HG02642 (cell line): ENCODE data around the gene BTBD9.

Source experiments
- ATAC-seq: cut with Tn5 transposase; IDR thresholded peaks from one replicate; pipeline ENCODE4 v1.9.1; 2021; ENCODE audit warnings: mild to moderate bottlenecking; ENCODE audit not compliant: unreplicated experiment, poor library complexity

The BTBD9 gene

GRCh38 chr6:38158762-38159350, 480.9 kb downstream of the BTBD9 start:
- no peak for ATAC-seq

GRCh38 chr6:38157905-38158304, 481.8 kb downstream of the BTBD9 start:
- no peak for ATAC-seq

GRCh38 chr6:38156818-38157565, 482.7 kb downstream of the BTBD9 start:
- ATAC-seq = no peak

DNA sequence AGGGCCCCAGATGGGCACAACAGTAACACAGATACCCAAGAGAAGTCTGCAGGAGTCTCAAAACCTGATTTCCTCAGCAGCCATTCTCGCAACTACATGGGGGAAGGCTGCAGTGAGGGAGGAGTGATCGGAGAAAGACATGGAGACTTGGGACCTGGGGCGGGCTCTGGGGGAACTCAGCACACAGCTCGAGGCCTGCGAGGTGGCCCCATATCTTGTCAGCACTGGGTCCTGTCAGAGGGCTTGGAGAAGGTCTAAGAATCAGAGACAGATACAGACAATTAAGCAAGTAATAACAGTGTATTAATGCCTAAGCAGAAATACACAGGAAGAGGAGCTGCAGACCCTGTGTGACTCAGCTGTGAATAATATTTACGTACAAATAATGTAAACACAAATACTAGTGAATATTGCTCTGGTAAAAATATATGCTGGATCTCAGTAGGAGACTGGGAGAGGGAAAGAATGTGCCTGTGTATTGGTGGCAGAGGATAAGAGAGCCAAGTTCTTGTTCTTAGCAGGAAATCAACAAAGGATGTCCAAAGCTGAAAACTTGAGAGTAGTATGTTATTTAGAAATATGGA, 484.0 kb downstream of the BTBD9 start:
- no peak for ATAC-seq

- ATAC-seq = no peak
These were observed 484.6 kb downstream of the BTBD9 start for GRCh38 chr6:38155144-38155543.

GRCh38 chr6:38154731-38155130, 485.0 kb downstream of the BTBD9 start:
- no peak for ATAC-seq

DNA sequence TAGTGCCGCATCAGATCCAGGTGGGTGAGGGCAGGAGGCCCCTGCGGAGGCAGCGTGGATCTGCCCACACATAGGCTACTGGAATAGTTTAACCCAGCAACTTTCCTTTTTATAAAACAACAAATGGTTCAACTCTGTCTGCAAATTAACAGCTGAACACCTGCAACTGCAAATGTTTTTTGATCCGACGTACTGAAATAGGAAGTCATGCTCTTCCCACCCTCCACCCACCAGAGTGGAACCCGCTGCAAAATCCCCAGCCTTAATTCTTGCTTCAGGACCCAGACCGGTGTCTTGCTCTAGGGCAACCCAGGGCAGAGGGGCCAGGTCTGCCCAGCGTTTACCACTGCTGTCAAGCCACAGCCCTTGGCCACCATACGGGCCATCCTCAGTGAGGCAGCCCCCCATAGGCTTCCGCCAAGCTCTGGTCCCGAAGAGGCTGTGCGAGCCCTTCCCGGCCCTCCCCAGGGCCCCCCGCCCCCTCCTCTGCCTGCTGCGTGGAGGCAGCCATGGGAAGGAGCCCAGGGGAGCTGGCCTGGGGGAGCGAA, 485.9 kb downstream of the BTBD9 start:
- no peak for ATAC-seq

GRCh38 chr6:38153076-38153797, 486.5 kb downstream of the BTBD9 start:
- ATAC-seq = no peak

DNA sequence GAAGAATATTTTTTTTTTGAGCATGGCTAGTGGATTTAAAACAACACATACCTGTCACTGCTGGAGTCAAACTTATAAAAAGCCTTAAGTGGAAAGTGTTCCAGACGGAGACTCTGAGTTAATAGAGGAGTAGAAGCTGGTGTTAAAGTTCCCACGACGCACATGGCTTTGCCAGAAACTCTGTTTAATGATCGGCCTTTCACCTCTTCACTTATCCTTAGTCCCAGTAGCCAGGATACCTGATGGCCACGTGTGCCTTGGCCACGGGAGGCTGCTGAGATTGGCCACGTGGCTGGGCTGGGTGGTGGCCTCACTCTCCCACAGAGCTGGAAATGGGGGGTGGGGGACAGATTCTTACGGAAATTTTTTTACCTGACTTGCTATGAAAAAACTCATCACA, 487.1 kb downstream of the BTBD9 start:
- no peak for ATAC-seq

GRCh38 chr6:38151580-38152500, 487.9 kb downstream of the BTBD9 start:
- no peak for ATAC-seq

DNA sequence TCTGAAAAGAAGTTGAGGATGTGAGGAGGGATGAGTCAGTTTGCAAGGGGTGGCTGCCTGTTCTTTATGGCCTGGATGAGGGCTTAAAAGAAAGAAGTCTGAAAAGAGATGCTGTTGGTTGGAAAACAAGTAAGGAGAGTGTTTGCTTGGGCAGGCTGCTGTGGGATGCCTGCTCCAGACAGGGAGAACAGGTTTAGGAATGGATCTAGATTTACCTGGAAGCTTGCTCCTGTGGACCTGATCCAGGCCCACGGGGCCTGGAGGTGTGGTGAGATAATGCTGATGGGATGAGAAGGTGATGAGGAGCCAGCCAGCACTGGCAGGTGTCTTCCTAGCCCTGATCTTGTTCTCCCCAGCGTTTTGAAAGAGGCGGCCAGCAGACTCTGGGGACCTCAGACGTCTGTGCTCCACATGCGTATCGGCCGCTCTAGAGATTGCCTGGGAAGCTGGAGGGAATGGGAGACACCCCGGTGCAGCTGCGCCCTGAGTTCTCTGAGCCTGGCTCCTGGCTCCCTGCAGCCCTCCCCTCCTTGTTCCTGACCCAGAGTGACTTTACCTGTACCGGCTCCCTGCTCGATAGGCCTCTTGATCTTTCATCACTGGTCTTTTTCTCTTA, 488.9 kb downstream of the BTBD9 start:
- no peak for ATAC-seq

DNA sequence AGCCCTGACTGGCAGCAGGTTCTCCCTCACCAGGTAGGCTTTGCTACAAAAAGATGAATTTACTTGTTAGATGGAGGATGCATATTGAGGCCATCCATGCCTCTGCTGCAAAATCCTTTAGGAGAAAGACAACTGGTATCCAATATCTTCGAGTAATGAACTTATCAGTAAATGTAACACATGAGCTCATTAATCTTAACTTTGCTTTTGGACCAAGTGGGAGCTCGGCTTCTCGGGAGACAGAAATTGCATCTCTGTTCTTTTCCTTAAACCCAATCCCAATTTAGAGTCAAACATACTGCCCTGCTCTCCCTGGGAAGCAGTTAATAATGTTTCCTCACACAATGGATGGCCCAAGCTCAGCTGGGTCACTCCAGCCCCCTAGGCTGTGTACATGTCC, 489.7 kb downstream of the BTBD9 start:
- ATAC-seq = no peak

- no peak for ATAC-seq
These were observed 490.2 kb downstream of the BTBD9 start for GRCh38 chr6:38149531-38149930.

DNA sequence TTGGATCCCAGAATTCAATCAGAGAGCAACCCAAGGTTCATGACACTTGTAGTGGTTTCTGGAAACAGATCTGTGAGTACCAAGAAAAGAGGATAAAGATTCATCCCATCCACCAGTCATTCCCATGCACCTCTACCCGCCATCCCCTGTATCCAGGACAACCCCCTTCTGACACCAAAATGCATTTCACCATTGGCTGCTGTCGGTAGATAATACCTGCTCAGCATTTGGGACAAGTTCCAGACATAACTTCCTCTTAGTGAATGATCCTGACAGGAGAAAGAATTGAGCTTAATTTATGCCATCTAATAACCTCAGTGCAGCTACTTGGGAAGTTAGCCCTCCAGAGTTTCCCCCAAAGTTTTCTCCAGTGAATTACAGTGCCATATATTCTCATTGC, 491.1 kb downstream of the BTBD9 start:
- ATAC-seq = no peak

DNA sequence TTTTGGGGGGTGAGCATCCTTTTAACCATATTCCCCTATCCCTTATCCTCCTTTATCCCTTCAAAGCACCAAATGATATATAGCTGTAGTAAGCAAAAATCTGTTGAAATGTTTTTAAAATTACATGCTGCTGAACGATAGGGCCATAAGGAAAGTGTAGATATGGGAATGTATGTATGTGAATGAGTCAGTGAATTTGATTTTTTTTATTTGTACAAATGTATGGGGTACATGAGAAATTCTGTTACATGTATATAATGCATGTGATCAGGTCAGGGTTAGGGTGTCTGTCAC, 493.0 kb downstream of the BTBD9 start:
- no peak for ATAC-seq

GRCh38 chr6:38146021-38146733, 493.6 kb downstream of the BTBD9 start:
- no peak for ATAC-seq

GRCh38 chr6:38144365-38144945, 495.3 kb downstream of the BTBD9 start:
- ATAC-seq = no peak
